ENCODE data around the gene DTNA. TPM values are rescaled to one million over a fixed set of nuclear protein-coding genes. Genes with fewer than 3 reads are reported as not detected.

DTNA gene
- total RNA-seq, 1 experiment from 2014 or later, result 9.6 TPM

DNA sequence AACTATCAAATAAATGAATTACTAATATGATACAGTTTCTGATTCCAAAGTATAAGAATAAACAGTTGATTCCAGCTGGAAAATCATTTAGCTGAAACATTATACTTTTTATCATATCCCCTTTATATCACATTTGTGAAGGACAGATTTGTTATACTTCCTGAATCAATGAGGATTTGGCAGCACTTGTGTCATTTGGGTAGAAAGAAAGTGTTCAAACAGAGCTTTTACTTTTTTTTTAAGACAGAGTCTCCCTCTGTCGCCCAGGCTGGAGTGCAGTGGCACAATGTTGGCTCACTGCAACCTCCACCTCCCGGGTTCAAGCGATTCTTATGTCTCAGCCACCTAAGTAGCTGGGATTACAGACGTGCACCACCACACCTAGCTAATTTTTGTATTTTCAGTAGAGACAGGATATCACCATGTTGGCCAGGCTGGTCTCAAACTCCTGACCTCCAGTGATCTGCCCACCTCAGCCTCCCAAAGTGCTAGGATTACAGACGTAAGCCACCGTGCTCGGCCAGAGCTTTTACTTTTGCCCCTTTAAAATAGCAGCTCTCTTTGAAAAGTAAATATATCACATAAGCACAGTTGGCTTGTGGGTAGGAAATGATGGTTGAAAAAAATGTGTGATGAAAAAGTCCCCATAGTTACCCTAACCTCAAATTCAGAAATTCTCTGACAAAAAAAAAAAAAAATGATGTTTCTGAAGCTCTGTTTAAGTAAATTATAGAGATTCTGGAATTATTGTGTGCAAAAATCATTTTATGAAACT lies 95.2 kb downstream of the DTNA start:
- DNase-seq (ENCODE audit: low read depth, low spot score), result no peak
- Histone ChIP-seq H3K4me2 (ENCODE audit: low read length) (no peak overlapping the region), H3K4me1 (ENCODE audit: control insufficient read depth in 1 of 2, insufficient read depth in 2 of 2, low read length in 2 of 2) (peaks cover 7 to 30% of the 10 kb centered on the region in 2 experiments), H3K27me3 (ENCODE audit: insufficient read depth, low read length) (no peaks in the 10 kb centered on the region), H3K4me3 (replicated peaks in 1 of 2; ENCODE audit: low read depth in 1 of 2, low read length in 2 of 2) (no peak overlapping the region), H2AFZ (ENCODE audit: low read depth, low read length, poor library complexity, severe bottlenecking) (no peak overlapping the region), H4K20me1 (ENCODE audit: insufficient read depth) (no peaks in the 10 kb centered on the region), H3K9ac (ENCODE audit: low read length) (no peak overlapping the region), H3K9me3 (ENCODE audit: control insufficient read depth in 1 of 2, insufficient read depth in 1 of 2, low read depth in 1 of 2, low read length in 2 of 2) (no peaks in the 10 kb centered on the region), H3K9me2 (ENCODE audit: insufficient read depth) (no peaks in the 10 kb centered on the region), H3K79me2 (ENCODE audit: insufficient read depth, low read length) (no peaks in the 10 kb centered on the region), H3K27ac (ENCODE audit: low read depth, low read length) (no peak overlapping the region), H3K36me3 (ENCODE audit: control insufficient read depth in 1 of 2, insufficient read depth in 2 of 2, low read length in 2 of 2) (no peaks in the 10 kb centered on the region)
- ChIA-PET RAD21 (ENCODE audit: low non-redundant PET in 1 of 2, low total read pairs in 2 of 2, uncharacterized antibody in 2 of 2, unreplicated experiment in 2 of 2) (no interaction called here), CTCF (interaction anchor here (0.8 kb wide), 1 partner anchor 9 kb away, joined by 3 read pairs; no protein-coding TSS in a partner anchor), POLR2A (no interaction called here)
- BruUV-seq (replicated peaks), result no TSS peak
- intact Hi-C loops (cut with micrococcal nuclease), result no loop called here
- TF ChIP-seq POLR2A (IDR thresholded peaks at IDR 0.05; ENCODE audit: borderline replicate concordance, extremely low read depth, insufficient read depth, insufficient read length) (no peak), TCF7L2 (IDR thresholded peaks at IDR 0.05; ENCODE audit: borderline replicate concordance, extremely low read depth, insufficient read depth, insufficient read length) (no peak), SIN3A (IDR thresholded peaks at IDR 0.05; ENCODE audit: low read depth) (no peak), POLR2AphosphoS5 (IDR thresholded peaks at IDR 0.05; ENCODE audit: low read depth, low read length) (no peak), FOSL1 (IDR thresholded peaks at IDR 0.05; ENCODE audit: low read depth) (no peak), YY1 (IDR thresholded peaks at IDR 0.05; ENCODE audit: extremely low read depth, insufficient replicate concordance, low read depth, low read length) (no peak), CEBPB (IDR thresholded peaks at IDR 0.05; ENCODE audit: low read depth) (no peak), CBX3 (IDR thresholded peaks at IDR 0.05; ENCODE audit: low read depth) (no peak), JUND (IDR thresholded peaks at IDR 0.05) (no peak), EGR1 (IDR thresholded peaks at IDR 0.05; ENCODE audit: low read depth) (no peak)
- TF ChIP-seq, protein P1, sequence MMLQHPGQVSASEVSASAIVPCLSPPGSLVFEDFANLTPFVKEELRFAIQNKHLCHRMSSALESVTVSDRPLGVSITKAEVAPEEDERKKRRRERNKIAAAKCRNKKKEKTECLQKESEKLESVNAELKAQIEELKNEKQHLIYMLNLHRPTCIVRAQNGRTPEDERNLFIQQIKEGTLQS (IDR thresholded peaks at IDR 0.05), result no peak
- TF ChIP-seq, protein P2, sequence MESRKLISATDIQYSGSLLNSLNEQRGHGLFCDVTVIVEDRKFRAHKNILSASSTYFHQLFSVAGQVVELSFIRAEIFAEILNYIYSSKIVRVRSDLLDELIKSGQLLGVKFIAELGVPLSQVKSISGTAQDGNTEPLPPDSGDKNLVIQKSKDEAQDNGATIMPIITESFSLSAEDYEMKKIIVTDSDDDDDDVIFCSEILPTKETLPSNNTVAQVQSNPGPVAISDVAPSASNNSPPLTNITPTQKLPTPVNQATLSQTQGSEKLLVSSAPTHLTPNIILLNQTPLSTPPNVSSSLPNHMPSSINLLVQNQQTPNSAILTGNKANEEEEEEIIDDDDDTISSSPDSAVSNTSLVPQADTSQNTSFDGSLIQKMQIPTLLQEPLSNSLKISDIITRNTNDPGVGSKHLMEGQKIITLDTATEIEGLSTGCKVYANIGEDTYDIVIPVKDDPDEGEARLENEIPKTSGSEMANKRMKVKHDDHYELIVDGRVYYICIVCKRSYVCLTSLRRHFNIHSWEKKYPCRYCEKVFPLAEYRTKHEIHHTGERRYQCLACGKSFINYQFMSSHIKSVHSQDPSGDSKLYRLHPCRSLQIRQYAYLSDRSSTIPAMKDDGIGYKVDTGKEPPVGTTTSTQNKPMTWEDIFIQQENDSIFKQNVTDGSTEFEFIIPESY (IDR thresholded peaks at IDR 0.05; ENCODE audit: extremely low read depth, insufficient replicate concordance, low read length), result no peak
- TF ChIP-seq, protein P3, sequence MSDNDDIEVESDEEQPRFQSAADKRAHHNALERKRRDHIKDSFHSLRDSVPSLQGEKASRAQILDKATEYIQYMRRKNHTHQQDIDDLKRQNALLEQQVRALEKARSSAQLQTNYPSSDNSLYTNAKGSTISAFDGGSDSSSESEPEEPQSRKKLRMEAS (IDR thresholded peaks at IDR 0.05), result no peak
- no peak for ATAC-seq

Data from HCT116 (cell line).